Measurements from ENCODE around the gene PSEN2.

GRCh38 chr1:226945106-226945857, 74.9 kb downstream of the PSEN2 start:
- no peak for TF ChIP-seq CTCF (conservative IDR thresholded peaks at IDR 0.05 in 1 of 2, IDR thresholded peaks at IDR 0.05 in 1 of 2; ENCODE audit: extremely low read depth in 1 of 2, insufficient read depth in 1 of 2, low read depth in 1 of 2, low read length in 2 of 2)
- TF ChIP-seq EZH2 (IDR thresholded peaks at IDR 0.05; ENCODE audit: borderline replicate concordance, low read length) = no peak
